ENCODE data around the gene DNAH9. TPM values are rescaled to one million over a fixed set of nuclear protein-coding genes. Genes with fewer than 3 reads are reported as not detected.

Gene DNAH9
- total RNA-seq, 2 experiments from 2014 or later: not detected

GRCh38 chr17:11816409-11816808 is 218.1 kb downstream of the DNAH9 start:
- Mint-ChIP-seq H3K4me1 (no peaks in the 10 kb centered on the region), H3K27ac (no peak overlapping the region), H3K4me3 (no peak overlapping the region), H3K9me3 (no peaks in the 10 kb centered on the region), H3K27me3 (no peaks in the 10 kb centered on the region), H3K36me3 (ENCODE audit: low read depth) (no peaks in the 10 kb centered on the region)
- ChIA-PET POLR2A (no interaction called here), CTCF (no interaction called here)
- DNase-seq: no peak

- Mint-ChIP-seq H3K36me3 (ENCODE audit: low read depth) (no peaks in the 10 kb centered on the region), H3K4me3 (no peak overlapping the region), H3K27ac (no peak overlapping the region), H3K9me3 (peaks cover 6% of the 10 kb centered on the region), H3K4me1 (no peaks in the 10 kb centered on the region), H3K27me3 (no peaks in the 10 kb centered on the region)
- no peak for DNase-seq
- CTCF ChIA-PET: no interaction called here
- POLR2A ChIA-PET: no interaction called here
These were observed 225.6 kb downstream of the DNAH9 start for GRCh38 chr17:11823862-11824261.

GRCh38 chr17:11825572-11826209 is 227.4 kb downstream of the DNAH9 start:
- Mint-ChIP-seq H3K4me3 (no peak overlapping the region), H3K36me3 (ENCODE audit: low read depth) (no peaks in the 10 kb centered on the region), H3K27ac (no peak overlapping the region), H3K27me3 (no peaks in the 10 kb centered on the region), H3K4me1 (no peaks in the 10 kb centered on the region), H3K9me3 (peaks cover 9% of the 10 kb centered on the region)
- ChIA-PET CTCF (no interaction called here), POLR2A (no interaction called here)
- no peak for DNase-seq

GRCh38 chr17:11832401-11833137 is 234.3 kb downstream of the DNAH9 start:
- DNase-seq: no peak
- POLR2A ChIA-PET: no interaction called here

GRCh38 chr17:11836508-11836907 is 238.2 kb downstream of the DNAH9 start:
- CTCF ChIA-PET: no interaction called here
- H3K9me3 Mint-ChIP-seq: peaks cover 2% of the 10 kb centered on the region
- H3K4me3 Mint-ChIP-seq: no peak overlapping the region

More at GRCh38 chr17:11832401-11833137, 234.3 kb downstream of the DNAH9 start:
- Mint-ChIP-seq H3K9me3 (peaks cover 13% of the 10 kb centered on the region), H3K4me3 (no peak overlapping the region), H3K27ac (no peak overlapping the region), H3K4me1 (no peaks in the 10 kb centered on the region), H3K36me3 (ENCODE audit: low read depth) (no peaks in the 10 kb centered on the region), H3K27me3 (no peaks in the 10 kb centered on the region)
- CTCF ChIA-PET: interaction anchor here (0.6 kb wide), 1 partner anchor 301 kb away, joined by 3 read pairs; no protein-coding TSS in a partner anchor

GRCh38 chr17:11840052-11840451 is 241.8 kb downstream of the DNAH9 start:
- Mint-ChIP-seq H3K9me3 (no peaks in the 10 kb centered on the region), H3K4me1 (no peaks in the 10 kb centered on the region), H3K27ac (no peak overlapping the region), H3K27me3 (no peaks in the 10 kb centered on the region), H3K36me3 (ENCODE audit: low read depth) (no peaks in the 10 kb centered on the region), H3K4me3 (no peak overlapping the region)
- DNase-seq: no peak
- ChIA-PET POLR2A (no interaction called here), CTCF (no interaction called here)

More at GRCh38 chr17:11836508-11836907, 238.2 kb downstream of the DNAH9 start:
- Mint-ChIP-seq H3K4me1 (no peaks in the 10 kb centered on the region), H3K27ac (no peak overlapping the region), H3K27me3 (no peaks in the 10 kb centered on the region), H3K36me3 (ENCODE audit: low read depth) (no peaks in the 10 kb centered on the region)
- no peak for DNase-seq
- POLR2A ChIA-PET: no interaction called here

- DNase-seq: no peak
- Mint-ChIP-seq H3K27ac (no peak overlapping the region), H3K36me3 (ENCODE audit: low read depth) (no peaks in the 10 kb centered on the region), H3K4me3 (no peak overlapping the region), H3K27me3 (no peaks in the 10 kb centered on the region), H3K9me3 (no peaks in the 10 kb centered on the region), H3K4me1 (no peaks in the 10 kb centered on the region)
- CTCF ChIA-PET: no interaction called here
- POLR2A ChIA-PET: no interaction called here
These were observed 242.6 kb downstream of the DNAH9 start for GRCh38 chr17:11840831-11841230.

GRCh38 chr17:11848330-11848729 is 250.1 kb downstream of the DNAH9 start:
- ChIA-PET POLR2A (no interaction called here), CTCF (no interaction called here)
- Mint-ChIP-seq H3K27ac (no peak overlapping the region), H3K9me3 (peaks cover 10% of the 10 kb centered on the region), H3K4me1 (no peaks in the 10 kb centered on the region), H3K36me3 (ENCODE audit: low read depth) (no peaks in the 10 kb centered on the region), H3K27me3 (no peaks in the 10 kb centered on the region), H3K4me3 (no peak overlapping the region)
- DNase-seq: no peak

GRCh38 chr17:11852231-11852630 is 254.0 kb downstream of the DNAH9 start:
- Mint-ChIP-seq H3K36me3 (ENCODE audit: low read depth) (no peaks in the 10 kb centered on the region), H3K4me3 (no peak overlapping the region), H3K27me3 (no peaks in the 10 kb centered on the region), H3K4me1 (no peaks in the 10 kb centered on the region), H3K9me3 (peaks cover 11% of the 10 kb centered on the region), H3K27ac (no peak overlapping the region)
- POLR2A ChIA-PET: no interaction called here
- no peak for DNase-seq
- CTCF ChIA-PET: no interaction called here

GRCh38 chr17:11852912-11853311 is 254.6 kb downstream of the DNAH9 start:
- Mint-ChIP-seq H3K4me1 (no peaks in the 10 kb centered on the region), H3K27me3 (no peaks in the 10 kb centered on the region), H3K9me3 (peaks cover 12% of the 10 kb centered on the region), H3K36me3 (ENCODE audit: low read depth) (no peaks in the 10 kb centered on the region), H3K27ac (no peak overlapping the region), H3K4me3 (no peak overlapping the region)
- DNase-seq: no peak
- CTCF ChIA-PET: no interaction called here
- POLR2A ChIA-PET: no interaction called here

- Mint-ChIP-seq H3K9me3 (peaks cover 12% of the 10 kb centered on the region), H3K27ac (no peak overlapping the region), H3K36me3 (ENCODE audit: low read depth) (no peaks in the 10 kb centered on the region), H3K27me3 (no peaks in the 10 kb centered on the region), H3K4me3 (no peak overlapping the region), H3K4me1 (no peaks in the 10 kb centered on the region)
- ChIA-PET CTCF (no interaction called here), POLR2A (no interaction called here)
- DNase-seq: no peak
These were observed 255.3 kb downstream of the DNAH9 start for GRCh38 chr17:11853321-11854151.

GRCh38 chr17:11855306-11855705 is 257.0 kb downstream of the DNAH9 start:
- no peak overlapping the region for H3K27ac Mint-ChIP-seq
- H3K4me3 Mint-ChIP-seq: no peak overlapping the region
- no peak for DNase-seq
- POLR2A ChIA-PET: interaction anchor here (0.6 kb wide), 1 partner anchor 80 kb away, joined by 3 read pairs; no protein-coding TSS in a partner anchor
- H3K36me3 Mint-ChIP-seq (ENCODE audit: low read depth): no peaks in the 10 kb centered on the region
- H3K27me3 Mint-ChIP-seq: no peaks in the 10 kb centered on the region
- H3K9me3 Mint-ChIP-seq: peaks cover 7% of the 10 kb centered on the region
- CTCF ChIA-PET: no interaction called here
- H3K4me1 Mint-ChIP-seq: no peaks in the 10 kb centered on the region

GRCh38 chr17:11857006-11857405 is 258.7 kb downstream of the DNAH9 start:
- Mint-ChIP-seq H3K4me1 (no peaks in the 10 kb centered on the region), H3K9me3 (peaks cover 7% of the 10 kb centered on the region), H3K4me3 (no peak overlapping the region), H3K27me3 (no peaks in the 10 kb centered on the region), H3K27ac (no peak overlapping the region), H3K36me3 (ENCODE audit: low read depth) (no peaks in the 10 kb centered on the region)
- CTCF ChIA-PET: no interaction called here
- DNase-seq: no peak
- POLR2A ChIA-PET: no interaction called here
